A549 (cell line): ENCODE results near the gene NUDT1. TPM values are rescaled to one million over a fixed set of nuclear protein-coding genes. Genes with fewer than 3 reads are reported as not detected.

Experiments
- ATAC-seq, 2 experiments: fragments of 200-7000 bp in 1 of 2; fragments of >200 bp in 1 of 2; cut with Nextera tagmentation in 1 of 2; cut with Tn5 transposase in 1 of 2; 3 replicates each; pipeline versions ENCODE4 v1.8.0 to v1.9.1; 2018 to 2020; ENCODE audit warnings: mild to moderate bottlenecking in 1 of 2, moderate library complexity in 1 of 2
- CTCF ChIA-PET: fragments of 300-600 bp; sonication (Branson Sonifier 250); formaldehyde crosslinking; extraction: SDS; loops from one replicate; lab custom pipeline; 2021; ENCODE audit warnings: antibody characterized with exemption, inconsistent platforms; lab: Yijun Ruan, JAX
- POLR2A ChIA-PET: fragments of 350-600 bp; formaldehyde crosslinking; extraction: SDS; loops from one replicate; lab custom pipeline; 2021; ENCODE audit warnings: antibody characterized with exemption, inconsistent platforms; lab: Yijun Ruan, JAX
- DNase-seq, 2 experiments: peaks; one replicate each; pipeline versions ENCODE4 v3.0.0 to v3.0.0-alpha.2; 2011 to 2016; ENCODE audit warnings: low read depth in 1 of 2, low spot score in 1 of 2
- FAIRE-seq: peaks from 2 replicates; lab custom pipeline; 2011; peaks lifted over from hg19 to GRCh38; lab: Jason Lieb, UNC
- H3K27ac ChIP-seq, 2 experiments: fragments of >200 bp; sonication (Bioruptor Twin); formaldehyde crosslinking; 3 replicates each; pipeline ENCODE4 v1.5.1; 2016 to 2017
- H3K4me1 ChIP-seq: fragments of >200 bp; sonication (Bioruptor Twin); formaldehyde crosslinking; 3 replicates; pipeline ENCODE4 v1.6.1; 2016
- H3K4me2 ChIP-seq: fragments of >200 bp; sonication (Bioruptor Twin); formaldehyde crosslinking; 3 replicates; pipeline ENCODE4 v1.6.1; 2016
- H3K4me3 ChIP-seq: fragments of >200 bp; sonication (Bioruptor Twin); formaldehyde crosslinking; 3 replicates; pipeline ENCODE4 v1.5.1; 2016
- H3K9me3 ChIP-seq: fragments of >200 bp; sonication (Bioruptor Twin); formaldehyde crosslinking; 3 replicates; pipeline ENCODE4 v1.6.1; 2016
- ATOH8 ChIP-seq: fragments of 250-450 bp; sonication (Bioruptor Pico); IDR thresholded peaks from 2 replicates; pipeline ENCODE4 v1.5.0; 2020; ENCODE audit warnings: low read depth, mild to moderate bottlenecking, moderate library complexity
- BHLHE40 ChIP-seq: IDR thresholded peaks from 2 replicates; pipeline ENCODE4 v1.6.1; 2012; ENCODE audit warnings: low read depth, low read length, inconsistent platforms
- CEBPB ChIP-seq, 2 experiments: fragments of >200 bp in 1 of 2; sonication (Bioruptor Twin) in 1 of 2; formaldehyde crosslinking in 1 of 2; IDR thresholded peaks; 2 replicates each; pipeline ENCODE4 v1.6.1; 2012 to 2016
- CHD2 ChIP-seq: fragments of 150-350 bp; IDR thresholded peaks from 2 replicates; pipeline ENCODE4 v1.6.1; 2014; ENCODE audit warnings: low read length; ENCODE audit not compliant: partially characterized antibody
- CHD4 ChIP-seq: fragments of 200-600 bp; sonication (generic); IDR thresholded peaks from 2 replicates; pipeline ENCODE4 v1.6.1; 2016; ENCODE audit warnings: antibody characterized with exemption, mild to moderate bottlenecking, borderline replicate concordance
- EP300 ChIP-seq, 2 experiments: fragments of >200 bp; sonication (Bioruptor Twin); formaldehyde crosslinking; IDR thresholded peaks; 2 replicates in 1 of 2; 3 replicates in 1 of 2; pipeline ENCODE4 v1.6.1; 2016 to 2017
- FOSL2 ChIP-seq, 2 experiments: fragments of 450-650 bp in 1 of 2; fragments of >200 bp in 1 of 2; sonication (Bioruptor Twin) in 1 of 2; formaldehyde crosslinking; IDR thresholded peaks; 2 replicates each; pipeline versions ENCODE4 v1.5.0 to v1.6.1; 2016 to 2020; ENCODE audit warnings: mild to moderate bottlenecking in 1 of 2, moderate library complexity in 1 of 2
- HDAC2 ChIP-seq: fragments of 200-600 bp; sonication (generic); IDR thresholded peaks from 2 replicates; pipeline ENCODE4 v1.6.1; 2016
- HES2 ChIP-seq: fragments of >200 bp; sonication (Bioruptor Twin); formaldehyde crosslinking; IDR thresholded peaks from 2 replicates; pipeline ENCODE4 v1.6.1; 2016
- HMGXB4 ChIP-seq: fragments of 250-450 bp; sonication (Bioruptor Pico); IDR thresholded peaks from 2 replicates; pipeline ENCODE4 v1.5.0; 2021; ENCODE audit warnings: mild to moderate bottlenecking, moderate library complexity, borderline replicate concordance
- KDM5A ChIP-seq: fragments of 200-600 bp; sonication (generic); IDR thresholded peaks from 2 replicates; pipeline ENCODE4 v1.6.1; 2016; ENCODE audit warnings: antibody characterized with exemption, mild to moderate bottlenecking
- MAX ChIP-seq: IDR thresholded peaks from 2 replicates; pipeline ENCODE4 v1.6.1; 2012
- NPAS2 ChIP-seq: fragments of 250-450 bp; sonication (Bioruptor Pico); IDR thresholded peaks from 2 replicates; pipeline ENCODE4 v1.8.0; 2022; ENCODE audit warnings: mild to moderate bottlenecking, moderate library complexity, borderline replicate concordance
- NR3C1 ChIP-seq: fragments of >200 bp; sonication (Bioruptor Twin); formaldehyde crosslinking; IDR thresholded peaks from 3 replicates; pipeline ENCODE4 v1.6.1; 2017
- RARB ChIP-seq: fragments of 250-450 bp; sonication (Bioruptor Pico); IDR thresholded peaks from 2 replicates; pipeline ENCODE4 v1.8.0; 2021; ENCODE audit warnings: mild to moderate bottlenecking, moderate library complexity
- RCOR1 ChIP-seq: fragments of 150-350 bp; IDR thresholded peaks from 2 replicates; pipeline ENCODE4 v1.6.1; 2014; ENCODE audit warnings: antibody characterized with exemption, low read length, low read depth
- RNF2 ChIP-seq: fragments of 200-600 bp; sonication (generic); IDR thresholded peaks from 2 replicates; pipeline ENCODE4 v1.6.1; 2016; ENCODE audit warnings: low read depth, mild to moderate bottlenecking, antibody characterized with exemption, moderate library complexity, borderline replicate concordance
- TFCP2L1 ChIP-seq: fragments of 250-450 bp; sonication (Bioruptor Pico); IDR thresholded peaks from 2 replicates; pipeline ENCODE4 v1.5.0; 2021; ENCODE audit warnings: mild to moderate bottlenecking
- ZNF302 ChIP-seq: fragments of 250-450 bp; sonication (Bioruptor Pico); IDR thresholded peaks from 2 replicates; pipeline ENCODE4 v1.9.0; 2021; ENCODE audit warnings: inconsistent platforms, mild to moderate bottlenecking, moderate library complexity
- WGBS: methylation state at CpG from one replicate; pipeline ENCODE4 v1.1.6; 2017; ENCODE audit errors: missing lambda C conversion rate; 5-methylcytosine and 5-hydroxymethylcytosine counted together
- polyA plus RNA-seq, 4 experiments: library from polyadenylated mRNA; depleted of rRNA in 3 of 4; stranded (reverse); fragments of >200 nt; fragmentation: RNase III in 1 of 4; extraction: RNeasy Plus Mini Kit Qiagen cat#74134 plus additional on column Dnase treatment in 1 of 4; gene quantifications; 2 replicates in 3 of 4; 3 replicates in 1 of 4; pipeline ENCODE4 v1.2.3, GENCODE V29; 2011 to 2017

Gene NUDT1
- polyA plus RNA-seq, 2 of the 4 experiments (the other 2 are of a cell fraction): 38.3 to 92.3 TPM

GRCh38 chr7:2260820-2261219 lies 18.8 kb downstream of the NUDT1 start:
- ATAC-seq (peak; percentile 41 to 45; a peak in 4 of 6 replicates), DNase-seq (peak; percentile 52 to 88), FAIRE-seq (no peak)
- no peak overlapping the region for H3K4me3 ChIP-seq
- peak overlapping the region in 1 of 2 experiments; percentile 44; a peak in 1 of 6 replicates for H3K27ac ChIP-seq
- TF ChIP-seq RCOR1 (no peak), ZNF302 (CRISPR knock-in tag) (no peak), ATOH8 (CRISPR knock-in tag) (no peak), CHD4 (no peak), HDAC2 (no peak), RNF2 (no peak), FOSL2 (IDR thresholded peaks at IDR 0.05) (no peak), FOSL2 (CRISPR knock-in tag; IDR thresholded peaks at IDR 0.05) (no peak), BHLHE40 (no peak), CHD2 (no peak), KDM5A (no peak), EP300 (IDR thresholded peaks at IDR 0.05) (no peak), NR3C1 (no peak), TFCP2L1 (no peak)
- H3K4me1 ChIP-seq: peaks cover 9% of the 10 kb centered on the region
- no peak overlapping the region for H3K4me2 ChIP-seq
- no peaks in the 10 kb centered on the region for H3K9me3 ChIP-seq
- WGBS: 65% methylated on average over 5 of the region's 5 CpGs
- ChIA-PET POLR2A (interaction anchor here (1.1 kb wide), 1 partner anchor 12 kb away, joined by 3 read pairs; no protein-coding TSS in a partner anchor), CTCF (interaction anchor here (1.1 to 2.6 kb wide), 4 partner anchors 11 to 87 kb away, joined by 3 to 10 read pairs (median 6); no protein-coding TSS in a partner anchor)

- WGBS: 91% methylated on average over 14 of the region's 14 CpGs
- no peak for FAIRE-seq
- no peak for TF ChIP-seq RARB (CRISPR knock-in tag)
- TF ChIP-seq MAX: no peak
Measured at GRCh38 chr7:2261611-2262010, 19.6 kb downstream of the NUDT1 start.

GRCh38 chr7:2263176-2263575 lies 21.1 kb downstream of the NUDT1 start:
- Histone ChIP-seq H3K4me1 (peaks cover 17% of the 10 kb centered on the region), H3K4me3 (no peak overlapping the region), H3K27ac (no peak overlapping the region), H3K9me3 (no peaks in the 10 kb centered on the region), H3K4me2 (no peak overlapping the region)
- POLR2A ChIA-PET: no interaction called here
- WGBS: 94% methylated on average over 13 of the region's 18 CpGs
- ATAC-seq (no peak), FAIRE-seq (no peak), DNase-seq (no peak)
- CTCF ChIA-PET: interaction anchor here (1.1 to 1.7 kb wide), 2 partner anchors 12 to 41 kb away, joined by 3 to 5 read pairs; no protein-coding TSS in a partner anchor
- TF ChIP-seq HES2 (no peak), HMGXB4 (CRISPR knock-in tag) (no peak), NPAS2 (no peak), CEBPB (IDR thresholded peaks at IDR 0.05) (no peak)

More at GRCh38 chr7:2261611-2262010, 19.6 kb downstream of the NUDT1 start:
- H3K27ac ChIP-seq: no peak overlapping the region
- H3K9me3 ChIP-seq: no peaks in the 10 kb centered on the region
- CTCF ChIA-PET: interaction anchor here (1.0 to 2.6 kb wide), 4 partner anchors 10 to 86 kb away, joined by 3 to 10 read pairs (median 4); no protein-coding TSS in a partner anchor
- ATAC-seq (no peak), DNase-seq (no peak)
- POLR2A ChIA-PET: no interaction called here
- H3K4me3 ChIP-seq: no peak overlapping the region
- no peak overlapping the region for H3K4me2 ChIP-seq
- H3K4me1 ChIP-seq: peaks cover 12% of the 10 kb centered on the region
